ENCODE results near the gene KLF7.

Gene KLF7

DNA sequence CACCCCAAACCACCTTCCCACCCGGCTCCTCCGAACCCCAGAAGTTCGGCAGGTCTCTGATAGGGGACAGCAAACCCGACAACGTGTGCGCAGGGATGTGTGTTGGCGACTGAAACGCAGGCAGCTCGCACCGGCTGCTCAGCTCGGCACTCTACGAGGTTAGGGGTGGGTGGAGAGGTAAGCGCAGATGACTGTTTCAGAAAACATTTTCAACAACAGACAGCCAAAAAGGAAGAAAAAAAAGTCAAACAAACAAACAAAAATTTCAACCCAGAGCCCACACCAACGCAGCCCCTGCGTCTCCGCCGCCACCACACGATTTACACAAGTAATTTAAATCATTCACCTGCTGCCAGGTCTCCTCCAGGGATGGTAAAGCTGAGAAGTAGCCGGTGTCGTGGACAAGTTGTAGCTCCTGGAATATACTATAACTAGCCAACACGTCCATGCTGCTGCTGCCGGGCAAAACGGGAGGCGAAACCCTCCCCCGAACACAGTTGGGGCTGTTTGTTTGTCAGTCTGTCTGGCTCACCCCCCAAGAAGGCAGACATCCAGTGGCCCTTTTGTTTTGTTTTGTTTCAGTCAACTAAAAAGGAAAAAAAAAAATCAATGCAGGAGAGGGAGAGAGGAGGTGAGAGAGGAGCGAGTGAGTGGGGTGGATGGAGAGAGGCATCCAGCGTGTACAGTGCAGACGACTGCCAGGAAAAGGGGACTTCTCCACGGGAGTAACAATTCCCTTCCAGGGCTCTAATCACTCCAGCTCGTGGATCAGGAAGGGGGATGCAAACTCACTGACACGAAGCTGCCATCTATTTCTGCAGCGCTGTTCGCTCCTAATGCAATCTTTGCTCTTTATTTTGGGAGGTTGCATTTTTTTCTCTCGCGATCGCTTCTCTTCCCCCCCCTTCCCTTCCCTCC is at the start of gene KLF7:
TSS of gene KLF7 (minus strand) at position 828 of the 918 bp plus-strand sequence. CDS start at position 448, 380 bp downstream.
- no peak for DNase-seq (ENCODE audit: low read depth in 4 of 4, low spot score in 1 of 4)

GRCh38 chr2:207215308-207215707 is 49.6 kb upstream of the KLF7 start:
- DNase-seq (ENCODE audit: low read depth in 4 of 4, low spot score in 1 of 4): no peak

GRCh38 chr2:207214446-207214845 is 48.7 kb upstream of the KLF7 start:
- DNase-seq (ENCODE audit: low read depth in 4 of 4, low spot score in 1 of 4): no peak

DNA sequence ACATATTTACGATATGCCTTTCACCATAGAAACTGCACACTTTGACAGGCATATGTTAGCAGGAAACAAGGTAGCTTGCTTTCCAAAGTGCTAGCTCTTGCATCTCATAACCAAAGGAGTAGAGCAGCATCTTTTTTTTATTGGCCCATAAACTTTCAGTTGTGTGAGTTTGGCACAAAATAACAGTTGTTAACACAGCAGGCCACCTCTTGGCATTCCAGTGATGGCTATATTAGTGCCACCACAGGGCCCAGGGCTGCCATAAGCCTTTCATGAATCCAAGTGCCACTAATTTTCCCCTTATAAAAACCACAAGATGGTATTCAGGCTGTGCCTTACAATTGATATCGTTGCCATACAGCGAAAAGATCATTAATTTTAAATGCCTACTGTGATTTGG is 40.3 kb upstream of the KLF7 start:
- DNase-seq (ENCODE audit: low read depth in 4 of 4, low spot score in 1 of 4): no peak

DNA sequence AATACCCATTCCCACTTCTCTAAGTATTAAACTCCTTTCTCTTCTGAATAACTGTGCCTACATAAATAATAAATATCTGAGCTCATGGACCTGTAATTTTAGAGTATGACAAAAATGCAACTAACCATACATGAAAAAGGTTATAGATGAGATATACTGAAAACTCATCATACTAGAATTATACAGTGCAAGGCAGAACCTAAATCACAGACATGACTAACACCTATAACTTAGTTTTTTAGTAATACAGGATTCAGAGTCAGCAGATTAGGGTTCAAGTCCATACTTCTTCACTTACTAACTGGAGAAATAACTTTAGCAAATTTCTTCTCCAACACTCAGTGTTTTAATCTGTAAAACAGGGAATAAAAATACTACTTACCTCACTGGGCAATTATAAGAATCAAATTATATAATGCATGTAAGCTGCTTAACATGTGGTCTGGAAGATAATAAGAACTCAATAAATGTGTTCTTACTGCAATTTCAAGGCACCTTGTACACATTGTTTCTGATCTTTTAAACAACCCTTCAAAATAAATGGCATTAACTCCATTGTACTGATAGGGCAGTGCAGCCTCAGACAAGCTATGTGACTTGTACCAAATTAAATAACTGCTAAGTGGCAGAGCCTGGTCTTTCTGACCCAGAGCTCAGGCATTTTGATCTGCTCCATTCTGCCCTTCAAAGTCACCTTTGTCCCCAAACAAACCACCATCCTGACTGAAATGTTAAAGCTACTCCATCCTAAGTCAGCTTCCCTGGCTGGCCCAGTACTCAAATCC is 39.6 kb upstream of the KLF7 start:
- DNase-seq (ENCODE audit: low read depth in 4 of 4, low spot score in 1 of 4): no peak

DNA sequence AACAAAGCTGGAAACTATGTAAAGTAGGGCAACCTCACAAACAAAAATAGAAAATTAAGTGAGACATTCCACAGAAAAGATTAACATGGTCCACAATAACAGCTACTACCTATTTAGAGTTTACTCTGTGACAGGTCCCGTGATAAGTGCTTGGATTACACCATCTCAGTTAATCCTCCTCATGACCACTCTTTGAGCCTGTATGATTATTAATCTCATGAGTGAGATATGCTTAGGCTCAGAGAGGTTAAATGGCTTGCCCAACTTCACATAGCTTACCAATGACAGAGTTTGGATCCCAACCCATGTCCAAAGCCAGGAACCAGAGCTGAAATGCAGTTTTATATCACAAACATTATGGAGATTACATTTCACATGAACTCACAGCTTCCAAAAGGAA is 37.3 kb upstream of the KLF7 start:
- no peak for DNase-seq (ENCODE audit: low read depth in 4 of 4, low spot score in 1 of 4)

DNA sequence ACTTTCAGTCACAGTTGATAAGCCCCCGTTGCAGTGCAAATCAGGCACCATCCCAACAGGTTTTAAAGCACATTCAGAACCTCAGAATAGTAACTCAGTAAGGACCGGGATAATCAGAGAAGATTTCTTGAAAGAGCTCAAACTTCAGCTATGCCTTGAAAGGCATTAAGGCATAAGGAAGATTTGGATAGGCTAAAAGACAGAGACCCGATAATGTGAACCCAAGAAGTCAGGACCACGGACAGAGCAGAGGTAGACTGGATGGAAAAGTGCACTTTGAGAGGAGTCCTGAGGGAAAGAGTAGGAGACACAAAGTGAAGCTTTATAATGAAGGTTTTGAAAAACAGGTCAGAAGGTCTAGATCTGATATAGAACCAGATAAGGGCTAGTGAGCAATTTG is 36.9 kb upstream of the KLF7 start:
- no peak for DNase-seq (ENCODE audit: low read depth in 4 of 4, low spot score in 1 of 4)

- DNase-seq (ENCODE audit: low read depth in 4 of 4, low spot score in 1 of 4): no peak
These were observed 35.7 kb upstream of the KLF7 start for GRCh38 chr2:207201416-207201815.

DNA sequence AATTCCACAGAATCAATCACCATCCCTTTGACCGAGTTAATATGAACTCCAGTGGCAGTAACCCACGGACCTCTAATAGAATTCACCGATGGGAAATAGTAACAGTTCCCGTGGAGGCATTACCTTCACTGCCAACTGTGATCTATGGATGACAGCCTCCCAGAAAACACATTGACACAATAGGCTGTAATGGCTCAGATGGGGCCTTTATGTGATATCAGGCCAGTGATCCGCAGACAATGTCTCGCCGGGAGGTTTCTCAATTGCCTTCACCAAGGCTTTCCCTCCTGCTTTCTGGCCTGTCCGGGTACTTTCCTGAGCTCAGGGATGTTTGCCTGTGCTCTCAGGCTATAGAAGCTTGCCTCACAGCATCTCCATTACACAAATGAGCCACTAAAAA is 34.4 kb upstream of the KLF7 start:
- no peak for DNase-seq (ENCODE audit: low read depth in 4 of 4, low spot score in 1 of 4)

- no peak for DNase-seq (ENCODE audit: low read depth in 4 of 4, low spot score in 1 of 4)
These were observed 28.3 kb upstream of the KLF7 start for GRCh38 chr2:207194028-207194427.

- DNase-seq (ENCODE audit: low read depth in 4 of 4, low spot score in 1 of 4): no peak
These were observed 23.1 kb upstream of the KLF7 start for GRCh38 chr2:207188626-207189419.

DNA sequence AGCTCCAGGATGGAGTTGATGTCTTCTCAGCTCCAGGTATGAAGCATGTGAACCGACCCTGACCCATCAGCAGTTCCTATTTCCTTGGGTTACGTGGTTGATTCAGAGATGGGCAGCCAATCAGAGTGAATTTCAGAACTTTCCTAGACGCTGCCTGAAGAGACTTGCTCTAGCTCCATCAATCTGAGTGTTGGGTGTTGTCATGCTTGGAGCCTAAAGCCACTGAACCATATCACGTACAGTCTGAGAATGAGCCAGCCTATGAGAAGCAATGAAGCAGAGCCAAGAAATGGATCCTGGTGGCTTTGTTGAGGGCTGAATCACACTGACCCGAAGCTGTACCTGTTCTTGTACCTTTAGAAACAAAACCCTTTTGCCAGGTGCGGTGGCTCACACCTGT is 19.6 kb upstream of the KLF7 start:
- DNase-seq (ENCODE audit: low read depth in 4 of 4, low spot score in 1 of 4): no peak

DNA sequence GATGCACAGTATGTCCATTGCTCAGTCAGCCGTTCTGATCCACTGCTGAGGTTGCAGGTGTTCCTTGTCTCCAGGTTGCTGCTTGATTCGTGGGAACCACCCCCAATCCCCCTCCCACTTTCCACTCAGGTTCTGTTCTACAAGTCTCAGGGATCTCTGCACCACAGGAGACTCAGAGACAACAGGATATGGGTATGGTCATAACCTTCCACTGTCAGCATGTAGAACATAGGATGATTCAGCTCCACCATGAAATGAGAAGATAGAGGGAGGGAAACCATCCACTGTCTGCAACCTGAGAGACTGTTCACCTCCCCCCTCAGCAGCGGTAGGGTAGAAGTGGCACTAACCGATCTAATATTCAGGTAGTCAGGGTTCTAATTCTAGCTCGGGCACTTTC is 19.0 kb upstream of the KLF7 start:
- no peak for DNase-seq (ENCODE audit: low read depth in 4 of 4, low spot score in 1 of 4)

DNA sequence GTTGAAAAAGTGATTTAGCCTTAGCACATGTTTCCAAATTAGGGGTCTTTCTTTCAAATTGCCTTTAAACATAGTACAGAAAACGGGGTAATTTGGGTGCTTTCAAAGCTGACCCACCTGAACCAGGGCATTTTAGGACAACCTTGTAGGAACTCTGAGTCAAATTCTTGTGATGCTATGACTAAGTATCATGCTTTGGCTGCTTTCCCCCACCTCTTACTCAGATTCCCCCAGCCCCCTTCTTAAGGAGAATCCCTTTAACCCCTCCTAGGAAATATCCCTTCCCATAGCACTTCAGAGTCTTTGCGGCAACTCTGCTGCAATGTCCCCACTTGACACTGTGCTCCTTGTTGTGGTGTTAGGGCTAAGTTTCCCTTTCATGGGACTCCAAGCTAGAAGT is 18.6 kb upstream of the KLF7 start:
- no peak for DNase-seq (ENCODE audit: low read depth in 4 of 4, low spot score in 1 of 4)

DNA sequence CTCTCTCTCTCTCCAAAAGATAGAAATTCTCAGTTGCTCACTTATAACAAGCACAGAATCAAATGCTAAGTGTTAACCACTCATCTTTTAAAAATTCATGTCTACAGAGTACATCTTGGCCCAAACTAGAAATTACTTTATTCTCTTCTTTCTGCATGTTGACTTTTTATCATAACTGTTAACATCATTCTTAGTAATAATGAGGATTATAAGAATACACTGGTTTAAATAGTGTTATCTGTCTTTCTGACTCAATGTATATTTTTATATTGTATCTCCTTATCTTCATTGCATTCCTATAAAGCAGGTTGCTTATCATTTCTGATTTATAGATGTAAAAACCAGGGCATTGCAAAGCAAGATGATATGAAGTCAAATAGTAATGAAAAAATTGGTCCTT is 17.8 kb upstream of the KLF7 start:
- no peak for DNase-seq (ENCODE audit: low read depth in 4 of 4, low spot score in 1 of 4)

- no peak for DNase-seq (ENCODE audit: low read depth in 4 of 4, low spot score in 1 of 4)
These were observed 17.2 kb upstream of the KLF7 start for GRCh38 chr2:207182911-207183310.

DNA sequence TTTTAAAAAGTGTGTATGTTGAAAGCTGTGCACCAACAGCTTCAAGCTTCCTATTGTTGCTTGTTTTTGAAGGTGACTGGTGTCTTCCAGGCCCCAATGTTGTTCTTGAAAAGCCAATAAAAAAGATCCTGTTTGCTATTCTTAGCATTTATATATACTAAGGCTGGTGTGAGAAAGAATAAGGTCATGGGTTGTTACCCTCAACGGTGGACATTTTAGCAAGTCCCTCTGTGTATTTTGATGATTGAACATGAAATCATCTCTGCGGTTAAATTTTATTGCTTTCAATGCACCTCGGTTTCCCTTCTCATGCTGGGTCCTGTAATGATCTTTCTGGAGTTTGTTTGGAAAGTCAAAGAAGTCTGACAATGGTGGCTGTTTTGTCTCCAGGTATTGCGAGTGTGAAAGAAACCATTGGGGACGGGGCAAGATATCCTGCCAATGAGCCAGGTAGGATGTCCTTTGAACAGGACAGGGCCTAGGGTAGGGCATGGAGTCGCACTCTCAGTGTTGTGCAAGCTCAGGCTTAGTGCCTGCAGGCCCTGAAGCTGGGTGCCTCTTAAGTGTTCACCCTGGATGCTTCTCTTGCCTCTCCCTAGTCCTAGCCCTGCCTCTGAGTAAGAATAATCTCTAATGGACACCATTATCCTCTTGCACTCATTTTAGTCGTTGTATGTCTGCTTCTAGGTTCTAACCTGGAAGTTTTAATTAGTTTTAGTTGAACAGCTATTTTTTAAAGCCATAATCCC is 16.0 kb upstream of the KLF7 start:
- no peak for DNase-seq (ENCODE audit: low read depth in 4 of 4, low spot score in 1 of 4)

DNA sequence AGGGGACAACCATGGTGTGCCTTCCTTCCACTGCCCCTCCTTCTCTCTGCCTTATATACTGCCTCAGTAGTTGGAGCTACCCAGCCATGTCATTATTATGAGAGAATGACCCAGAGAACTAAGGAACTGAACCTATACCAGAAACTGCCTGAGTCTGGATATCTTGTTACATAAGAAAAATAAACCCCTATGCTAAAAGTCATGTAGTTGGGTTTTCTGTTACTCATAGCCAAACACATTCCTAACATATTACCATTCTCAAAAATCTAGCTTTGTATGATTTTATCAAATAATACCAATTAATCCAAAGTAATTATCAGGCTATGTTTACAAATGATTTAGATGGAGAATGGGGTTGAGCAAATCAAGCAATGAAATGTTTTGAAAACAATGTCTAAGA is 15.0 kb upstream of the KLF7 start:
- DNase-seq (ENCODE audit: low read depth in 4 of 4, low spot score in 1 of 4): no peak

GRCh38 chr2:207176247-207176646 is 10.5 kb upstream of the KLF7 start:
- DNase-seq (ENCODE audit: low read depth in 4 of 4, low spot score in 1 of 4): no peak

DNA sequence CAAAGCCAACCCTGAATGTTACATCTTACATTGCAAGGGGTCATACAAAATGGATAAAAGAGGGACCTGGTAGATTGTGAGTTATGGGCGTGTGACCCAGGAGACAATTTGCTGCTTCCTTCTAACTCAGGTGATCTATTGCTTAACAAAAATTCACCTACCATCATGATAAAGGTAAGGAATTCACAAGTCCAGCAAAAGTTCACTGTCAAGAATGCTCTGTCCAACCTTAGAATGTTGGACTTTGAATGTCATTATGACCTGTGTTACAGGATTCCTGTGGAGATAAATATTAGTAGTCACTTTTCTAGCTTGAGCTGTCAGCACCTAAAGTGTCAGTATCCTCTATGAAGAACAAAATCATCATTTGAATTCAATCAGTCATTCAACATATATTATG is 7.9 kb upstream of the KLF7 start:
- no peak for DNase-seq (ENCODE audit: low read depth in 4 of 4, low spot score in 1 of 4)
